ENCODE results near the gene SBF2.

GRCh38 chr11:9765320-9766101, 528.5 kb downstream of the SBF2 start:
- no peak for TF ChIP-seq POLR2AphosphoS5 (IDR thresholded peaks at IDR 0.05; ENCODE audit: low read depth, low read length)
- no peak for TF ChIP-seq POLR2A (IDR thresholded peaks at IDR 0.05; ENCODE audit: low read depth, low read length)
- TF ChIP-seq PAX5 (IDR thresholded peaks at IDR 0.05; ENCODE audit: insufficient read depth, low read length, severe bottlenecking) = no peak
- TF ChIP-seq POU2F2 (IDR thresholded peaks at IDR 0.05; ENCODE audit: low read depth, low read length) = no peak
- no peak for TF ChIP-seq SPI1 (IDR thresholded peaks at IDR 0.05; ENCODE audit: low read depth, low read length)
